Lower leg skin (tissue), 4 donors: ENCODE results near the gene CYP26B1. TPM values are rescaled to one million over a fixed set of nuclear protein-coding genes. Genes with fewer than 3 reads are reported as not detected.

Source experiments
- DNase-seq, 2 donors: peaks; one replicate each; pipeline ENCODE4 v3.0.0-alpha.2; 2019; ENCODE audit warnings: low spot score in 2 of 2
- H3K4me3 ChIP-seq: fragments of 200-600 bp; sonication (generic); 2 replicates; pipeline ENCODE4 v1.5.1; 2017; ENCODE audit warnings: mild to moderate bottlenecking, low read depth; ENCODE audit not compliant: poor library complexity, severe bottlenecking
- POLR2A ChIP-seq, 2 donors: fragments of 450-650 bp; IDR thresholded peaks; one replicate each; pipeline ENCODE4 v1.6.1; 2016 to 2017; ENCODE audit warnings: antibody characterized with exemption in 2 of 2, mild to moderate bottlenecking in 1 of 2, moderate library complexity in 1 of 2
- WGBS, 2 donors: methylation state at CpG; one replicate each; pipeline ENCODE4 v1.1.5; 2018; 5-methylcytosine and 5-hydroxymethylcytosine counted together
- intact Hi-C: fragments of 100-400 bp; cut with DNase I; formaldehyde crosslinking; loops from one replicate; pipeline ENCODE4 v1.15.0; 2023; ENCODE audit warnings: low total_unique reads
- total RNA-seq, 4 donors: library from RNA; depleted of rRNA; stranded (reverse); fragments of >200 nt; gene quantifications; one replicate each; pipeline ENCODE4 v1.1.0, GENCODE V29; 2016
- TF ChIP-seq, protein P1 (sequence below), 3 donors: fragments of 450-650 bp; IDR thresholded peaks; one replicate each; pipeline ENCODE4 v1.5.1; 2016; ENCODE audit warnings: antibody characterized with exemption in 3 of 3, mild to moderate bottlenecking in 3 of 3, moderate library complexity in 2 of 3

CYP26B1 gene
- total RNA-seq, 4 donors from 2014 or later = 51.6 to 93.0 (median 73.6) TPM

DNA sequence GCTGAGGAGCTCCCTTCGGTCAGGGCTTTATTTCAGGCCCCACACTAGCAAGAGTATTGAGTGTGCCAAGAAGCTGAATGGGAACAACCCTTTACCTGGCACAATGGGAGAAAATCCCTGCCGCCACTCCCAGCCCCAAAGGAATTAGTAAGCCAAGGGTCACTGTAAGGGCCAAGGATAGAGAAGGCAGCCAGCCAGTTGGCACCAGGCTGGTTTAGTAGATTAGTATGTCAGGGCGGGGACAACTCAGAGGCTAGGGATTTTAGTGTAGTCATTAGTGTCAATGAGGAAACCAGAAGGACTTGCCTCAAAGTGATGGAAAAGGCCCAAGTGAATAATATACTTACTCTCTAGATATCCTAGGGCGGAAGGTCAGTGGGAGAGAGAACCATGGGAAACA, 34.9 kb upstream of the CYP26B1 start:
- WGBS, 2 donors = 70 to 73% methylated on average over 4 of the region's 4 CpGs
- intact Hi-C loops = no loop called here
- no peak for DNase-seq

DNA sequence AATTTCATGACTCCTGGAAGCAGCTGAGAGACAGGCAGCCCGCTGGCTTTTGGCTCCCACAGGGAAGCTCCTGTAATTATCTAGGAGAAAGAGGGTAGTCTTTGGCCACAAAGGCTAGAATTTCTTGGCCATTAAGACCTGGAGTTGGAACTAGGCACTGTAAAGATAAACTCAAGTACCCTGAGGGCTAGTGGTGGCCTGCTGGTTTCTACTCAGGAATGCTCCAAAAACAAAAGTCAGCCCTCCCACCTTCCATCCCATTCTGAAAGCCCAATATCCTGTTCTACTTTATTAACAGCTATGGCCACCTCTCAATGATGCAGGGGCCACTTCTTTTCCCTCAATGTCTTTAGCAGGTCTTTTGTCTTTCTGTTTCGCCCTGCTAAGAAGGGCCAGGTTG, 34.0 kb upstream of the CYP26B1 start:
- TF ChIP-seq POLR2A (IDR thresholded peaks at IDR 0.05) = no peak
- TF ChIP-seq, protein P1, sequence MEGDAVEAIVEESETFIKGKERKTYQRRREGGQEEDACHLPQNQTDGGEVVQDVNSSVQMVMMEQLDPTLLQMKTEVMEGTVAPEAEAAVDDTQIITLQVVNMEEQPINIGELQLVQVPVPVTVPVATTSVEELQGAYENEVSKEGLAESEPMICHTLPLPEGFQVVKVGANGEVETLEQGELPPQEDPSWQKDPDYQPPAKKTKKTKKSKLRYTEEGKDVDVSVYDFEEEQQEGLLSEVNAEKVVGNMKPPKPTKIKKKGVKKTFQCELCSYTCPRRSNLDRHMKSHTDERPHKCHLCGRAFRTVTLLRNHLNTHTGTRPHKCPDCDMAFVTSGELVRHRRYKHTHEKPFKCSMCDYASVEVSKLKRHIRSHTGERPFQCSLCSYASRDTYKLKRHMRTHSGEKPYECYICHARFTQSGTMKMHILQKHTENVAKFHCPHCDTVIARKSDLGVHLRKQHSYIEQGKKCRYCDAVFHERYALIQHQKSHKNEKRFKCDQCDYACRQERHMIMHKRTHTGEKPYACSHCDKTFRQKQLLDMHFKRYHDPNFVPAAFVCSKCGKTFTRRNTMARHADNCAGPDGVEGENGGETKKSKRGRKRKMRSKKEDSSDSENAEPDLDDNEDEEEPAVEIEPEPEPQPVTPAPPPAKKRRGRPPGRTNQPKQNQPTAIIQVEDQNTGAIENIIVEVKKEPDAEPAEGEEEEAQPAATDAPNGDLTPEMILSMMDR (IDR thresholded peaks at IDR 0.05) = no peak
- no peak for DNase-seq
- 92 to 94% methylated on average over 2 of the region's 2 CpGs for WGBS, 2 donors
- intact Hi-C loops = no loop called here
- H3K4me3 ChIP-seq = no peak overlapping the region

More for the DNA sequence above, 34.9 kb upstream of the CYP26B1 start:
- H3K4me3 ChIP-seq = no peak overlapping the region
- TF ChIP-seq POLR2A (IDR thresholded peaks at IDR 0.05) = no peak
- TF ChIP-seq, protein P1 (IDR thresholded peaks at IDR 0.05) = no peak

GRCh38 chr2:72180351-72180750, 32.7 kb upstream of the CYP26B1 start:
- no peak for TF ChIP-seq POLR2A (IDR thresholded peaks at IDR 0.05)
- TF ChIP-seq, protein P1 (IDR thresholded peaks at IDR 0.05) = no peak
- intact Hi-C loops = no loop called here
- WGBS, 2 donors = 100% methylated on average over 1 of the region's 1 CpG
- DNase-seq = no peak
- no peak overlapping the region for H3K4me3 ChIP-seq

DNA sequence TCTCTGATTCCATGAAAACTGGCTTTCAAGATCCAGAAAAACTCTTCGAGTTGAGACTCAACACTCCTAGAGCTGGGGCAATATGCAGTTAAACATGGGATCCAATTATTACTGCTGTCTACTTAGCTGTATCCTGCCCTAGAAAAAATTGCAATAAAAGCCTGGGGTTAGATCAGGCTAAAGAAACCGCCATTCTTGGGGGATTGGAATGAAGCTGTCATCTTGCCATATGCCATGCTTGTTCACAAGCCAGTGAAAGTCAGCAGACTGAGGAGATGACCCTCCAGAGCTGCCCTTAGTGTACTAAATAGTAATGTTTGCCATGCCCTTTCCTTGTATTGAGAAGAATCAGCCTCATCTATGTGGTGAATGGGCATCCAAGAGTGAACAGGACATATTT, 30.9 kb upstream of the CYP26B1 start:
- no peak for DNase-seq
- TF ChIP-seq POLR2A (IDR thresholded peaks at IDR 0.05) = no peak
- TF ChIP-seq, protein P1 (IDR thresholded peaks at IDR 0.05) = no peak
- no peak overlapping the region for H3K4me3 ChIP-seq
- intact Hi-C loops = no loop called here
- 93 to 96% methylated on average over 2 of the region's 2 CpGs for WGBS, 2 donors

- no peak overlapping the region for H3K4me3 ChIP-seq
- 72 to 96% methylated on average over 1 of the region's 1 CpG for WGBS, 2 donors
- no peak for DNase-seq
- TF ChIP-seq, protein P1 (IDR thresholded peaks at IDR 0.05) = no peak
- no peak for TF ChIP-seq POLR2A (IDR thresholded peaks at IDR 0.05)
- intact Hi-C loops = no loop called here
Observed at GRCh38 chr2:72176281-72176680, 28.6 kb upstream of the CYP26B1 start.

- WGBS, 2 donors = 91 to 93% methylated on average over 4 of the region's 4 CpGs
- H3K4me3 ChIP-seq = no peak overlapping the region
- no peak for DNase-seq
- intact Hi-C loops = no loop called here
- TF ChIP-seq, protein P1 (IDR thresholded peaks at IDR 0.05) = no peak
- no peak for TF ChIP-seq POLR2A (IDR thresholded peaks at IDR 0.05)
Observed at GRCh38 chr2:72175636-72176035, 28.0 kb upstream of the CYP26B1 start.
